Ishikawa (cell line): ENCODE measurements around the gene ATP2C2.

Experiments used
- CEBPB ChIP-seq: IDR thresholded peaks from 2 replicates; pipeline ENCODE4 v1.6.1; 2012
- EGR1 ChIP-seq: IDR thresholded peaks from 2 replicates; pipeline ENCODE4 v1.6.1; 2012
- EP300 ChIP-seq: IDR thresholded peaks from 2 replicates; pipeline ENCODE4 v1.6.1; 2012; ENCODE audit warnings: borderline replicate concordance
- NFIC ChIP-seq: IDR thresholded peaks from 2 replicates; pipeline ENCODE4 v1.6.1; 2012
- RAD21 ChIP-seq: IDR thresholded peaks from 2 replicates; pipeline ENCODE4 v1.6.1; 2012; ENCODE audit warnings: low read depth
- TAF1 ChIP-seq: IDR thresholded peaks from 2 replicates; pipeline ENCODE4 v1.6.1; 2012; ENCODE audit warnings: low read depth, mild to moderate bottlenecking
- TCF12 ChIP-seq: IDR thresholded peaks from 2 replicates; pipeline ENCODE4 v1.6.1; 2012; ENCODE audit warnings: low read depth
- TEAD4 ChIP-seq: IDR thresholded peaks from 2 replicates; pipeline ENCODE4 v1.6.1; 2012
- YY1 ChIP-seq: IDR thresholded peaks from 2 replicates; pipeline ENCODE4 v1.6.1; 2012; ENCODE audit warnings: low read depth
- ZBTB7A ChIP-seq: IDR thresholded peaks from 2 replicates; pipeline ENCODE4 v1.6.1; 2012; ENCODE audit warnings: low read depth
- TF ChIP-seq, protein P1 (sequence below): IDR thresholded peaks from 2 replicates; pipeline ENCODE4 v1.6.1; 2012; ENCODE audit warnings: low read depth, mild to moderate bottlenecking

DNA sequence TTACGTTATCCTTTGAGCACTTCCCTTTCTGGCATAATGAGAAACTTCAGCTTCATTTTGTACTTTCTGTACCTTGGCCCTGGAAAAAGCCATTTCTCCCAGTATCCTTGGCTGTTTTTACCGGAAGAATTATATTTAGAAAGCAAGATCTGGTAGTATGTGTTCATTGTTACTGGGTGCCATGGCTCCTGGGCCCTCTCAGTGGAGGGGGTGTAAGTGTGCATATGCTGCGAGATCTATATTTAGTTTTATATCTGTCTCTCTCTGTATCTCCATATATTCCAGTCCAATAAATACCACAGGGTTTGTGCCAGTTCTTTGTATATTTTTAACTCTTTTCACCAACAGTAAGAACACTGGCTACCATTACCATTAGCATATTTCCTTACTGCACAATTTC, 17.7 kb downstream of the ATP2C2 start:
- TF ChIP-seq EP300: no peak
- TF ChIP-seq TAF1: no peak
- TF ChIP-seq RAD21: no peak
- no peak for TF ChIP-seq YY1
- TF ChIP-seq CEBPB: no peak
- TF ChIP-seq, protein P1, sequence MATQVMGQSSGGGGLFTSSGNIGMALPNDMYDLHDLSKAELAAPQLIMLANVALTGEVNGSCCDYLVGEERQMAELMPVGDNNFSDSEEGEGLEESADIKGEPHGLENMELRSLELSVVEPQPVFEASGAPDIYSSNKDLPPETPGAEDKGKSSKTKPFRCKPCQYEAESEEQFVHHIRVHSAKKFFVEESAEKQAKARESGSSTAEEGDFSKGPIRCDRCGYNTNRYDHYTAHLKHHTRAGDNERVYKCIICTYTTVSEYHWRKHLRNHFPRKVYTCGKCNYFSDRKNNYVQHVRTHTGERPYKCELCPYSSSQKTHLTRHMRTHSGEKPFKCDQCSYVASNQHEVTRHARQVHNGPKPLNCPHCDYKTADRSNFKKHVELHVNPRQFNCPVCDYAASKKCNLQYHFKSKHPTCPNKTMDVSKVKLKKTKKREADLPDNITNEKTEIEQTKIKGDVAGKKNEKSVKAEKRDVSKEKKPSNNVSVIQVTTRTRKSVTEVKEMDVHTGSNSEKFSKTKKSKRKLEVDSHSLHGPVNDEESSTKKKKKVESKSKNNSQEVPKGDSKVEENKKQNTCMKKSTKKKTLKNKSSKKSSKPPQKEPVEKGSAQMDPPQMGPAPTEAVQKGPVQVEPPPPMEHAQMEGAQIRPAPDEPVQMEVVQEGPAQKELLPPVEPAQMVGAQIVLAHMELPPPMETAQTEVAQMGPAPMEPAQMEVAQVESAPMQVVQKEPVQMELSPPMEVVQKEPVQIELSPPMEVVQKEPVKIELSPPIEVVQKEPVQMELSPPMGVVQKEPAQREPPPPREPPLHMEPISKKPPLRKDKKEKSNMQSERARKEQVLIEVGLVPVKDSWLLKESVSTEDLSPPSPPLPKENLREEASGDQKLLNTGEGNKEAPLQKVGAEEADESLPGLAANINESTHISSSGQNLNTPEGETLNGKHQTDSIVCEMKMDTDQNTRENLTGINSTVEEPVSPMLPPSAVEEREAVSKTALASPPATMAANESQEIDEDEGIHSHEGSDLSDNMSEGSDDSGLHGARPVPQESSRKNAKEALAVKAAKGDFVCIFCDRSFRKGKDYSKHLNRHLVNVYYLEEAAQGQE: no peak
- TF ChIP-seq ZBTB7A: no peak
- no peak for TF ChIP-seq TCF12
- TF ChIP-seq NFIC: no peak
- no peak for TF ChIP-seq TEAD4
- TF ChIP-seq EGR1: no peak
